K562 (cell line): Measurements from ENCODE around the gene DOCK1. TPM values are rescaled to one million over a fixed set of nuclear protein-coding genes. Genes with fewer than 3 reads are reported as not detected.

ENCODE experiments used
- FOXK2 ChIP-seq, 2 experiments: fragments of 450-650 bp; IDR thresholded peaks in 1 of 2; conservative IDR thresholded peaks in 1 of 2; 2 replicates each; pipeline ENCODE4 v1.6.1; 2016; ENCODE audit warnings: low read depth in 2 of 2, mild to moderate bottlenecking in 1 of 2
- GATAD2B ChIP-seq: fragments of 450-650 bp; IDR thresholded peaks from 2 replicates; pipeline ENCODE4 v1.6.1; 2017; ENCODE audit warnings: mild to moderate bottlenecking, borderline replicate concordance
- POLR2AphosphoS5 ChIP-seq: IDR thresholded peaks from 2 replicates; pipeline ENCODE4 v1.6.1; 2011; ENCODE audit warnings: mild to moderate bottlenecking, low read depth, low read length, moderate library complexity; ENCODE audit not compliant: control insufficient read depth, insufficient read depth
- RAD51 ChIP-seq: fragments of 450-650 bp; IDR thresholded peaks from 2 replicates; pipeline ENCODE4 v1.7.1; 2016; ENCODE audit warnings: low read depth, mild to moderate bottlenecking, borderline replicate concordance
- ZNF324 ChIP-seq: fragments of 250-450 bp; sonication (Bioruptor Pico); IDR thresholded peaks from 2 replicates; pipeline ENCODE4 v1.4.0; 2020; ENCODE audit warnings: mild to moderate bottlenecking
- polyA plus RNA-seq, 8 experiments: library from polyadenylated mRNA; depleted of rRNA in 4 of 8; stranded (reverse) in 5 of 8; unstranded in 3 of 8; fragments of >200 nt; fragmentation: Nextera tagmentation in 2 of 8; fragmentation: Illumina TruSeq in 1 of 8; extraction: Ambion mirVana in 2 of 8; extraction: Trizol in 1 of 8; gene quantifications; 2 replicates each; pipeline versions ENCODE4 v1.2.1 to v1.2.3, GENCODE V29; 2011 to 2014; ENCODE audit warnings: inconsistent platforms in 1 of 8, missing spikeins in 1 of 8
- total RNA-seq, 7 experiments: library from RNA; depleted of rRNA in 6 of 7; stranded (reverse); fragments of >200 nt in 6 of 7; fragmentation: Illumina TruSeq in 2 of 7; extraction: Trizol in 2 of 7; gene quantifications; 2 replicates each; pipeline versions ENCODE4 v1.2.1 to v1.2.3, GENCODE V29; 2011 to 2021; ENCODE audit warnings: low replicate concordance in 1 of 7
- TF ChIP-seq, protein P1 (sequence below): fragments of 450-650 bp; IDR thresholded peaks from 2 replicates; pipeline ENCODE4 v1.6.1; 2016; ENCODE audit warnings: mild to moderate bottlenecking, moderate library complexity
- TF ChIP-seq, protein P2 (sequence below): fragments of 450-650 bp; formaldehyde crosslinking; IDR thresholded peaks from 2 replicates; pipeline ENCODE4 v1.4.0; 2020; ENCODE audit warnings: mild to moderate bottlenecking, mixed read lengths
- TF ChIP-seq, protein P3 (sequence below): fragments of 250-450 bp; sonication (Bioruptor Pico); IDR thresholded peaks from 2 replicates; pipeline ENCODE4 v1.4.0; 2020; ENCODE audit warnings: borderline replicate concordance

DOCK1 gene
- total and polyA plus RNA-seq, 9 of the 15 experiments (the other 6 are each of a cell fraction or from before 2014, with no cell fraction given), result 0.31 TPM; not detected in 8

DNA sequence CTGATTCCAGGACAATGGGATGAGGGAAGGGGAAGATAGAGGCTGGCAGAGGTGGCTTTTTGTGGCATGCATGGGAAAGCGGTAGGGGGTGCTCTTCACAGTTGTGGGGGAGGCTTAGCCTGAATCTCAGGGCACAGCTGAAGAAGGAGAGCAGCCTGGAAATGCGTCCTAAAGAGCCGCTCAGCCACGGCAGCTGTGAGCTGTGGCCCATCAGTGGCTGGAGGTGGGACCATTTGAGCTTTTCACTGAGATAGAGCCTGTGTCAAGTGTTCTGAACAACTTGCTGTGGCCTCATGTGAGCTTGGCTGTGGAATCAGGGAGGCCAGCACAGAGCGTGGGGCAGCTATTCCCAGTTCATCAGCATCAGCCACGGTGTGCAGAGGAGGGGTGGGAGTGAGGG, 391.5 kb downstream of the DOCK1 start (continued):
- TF ChIP-seq, protein P1, sequence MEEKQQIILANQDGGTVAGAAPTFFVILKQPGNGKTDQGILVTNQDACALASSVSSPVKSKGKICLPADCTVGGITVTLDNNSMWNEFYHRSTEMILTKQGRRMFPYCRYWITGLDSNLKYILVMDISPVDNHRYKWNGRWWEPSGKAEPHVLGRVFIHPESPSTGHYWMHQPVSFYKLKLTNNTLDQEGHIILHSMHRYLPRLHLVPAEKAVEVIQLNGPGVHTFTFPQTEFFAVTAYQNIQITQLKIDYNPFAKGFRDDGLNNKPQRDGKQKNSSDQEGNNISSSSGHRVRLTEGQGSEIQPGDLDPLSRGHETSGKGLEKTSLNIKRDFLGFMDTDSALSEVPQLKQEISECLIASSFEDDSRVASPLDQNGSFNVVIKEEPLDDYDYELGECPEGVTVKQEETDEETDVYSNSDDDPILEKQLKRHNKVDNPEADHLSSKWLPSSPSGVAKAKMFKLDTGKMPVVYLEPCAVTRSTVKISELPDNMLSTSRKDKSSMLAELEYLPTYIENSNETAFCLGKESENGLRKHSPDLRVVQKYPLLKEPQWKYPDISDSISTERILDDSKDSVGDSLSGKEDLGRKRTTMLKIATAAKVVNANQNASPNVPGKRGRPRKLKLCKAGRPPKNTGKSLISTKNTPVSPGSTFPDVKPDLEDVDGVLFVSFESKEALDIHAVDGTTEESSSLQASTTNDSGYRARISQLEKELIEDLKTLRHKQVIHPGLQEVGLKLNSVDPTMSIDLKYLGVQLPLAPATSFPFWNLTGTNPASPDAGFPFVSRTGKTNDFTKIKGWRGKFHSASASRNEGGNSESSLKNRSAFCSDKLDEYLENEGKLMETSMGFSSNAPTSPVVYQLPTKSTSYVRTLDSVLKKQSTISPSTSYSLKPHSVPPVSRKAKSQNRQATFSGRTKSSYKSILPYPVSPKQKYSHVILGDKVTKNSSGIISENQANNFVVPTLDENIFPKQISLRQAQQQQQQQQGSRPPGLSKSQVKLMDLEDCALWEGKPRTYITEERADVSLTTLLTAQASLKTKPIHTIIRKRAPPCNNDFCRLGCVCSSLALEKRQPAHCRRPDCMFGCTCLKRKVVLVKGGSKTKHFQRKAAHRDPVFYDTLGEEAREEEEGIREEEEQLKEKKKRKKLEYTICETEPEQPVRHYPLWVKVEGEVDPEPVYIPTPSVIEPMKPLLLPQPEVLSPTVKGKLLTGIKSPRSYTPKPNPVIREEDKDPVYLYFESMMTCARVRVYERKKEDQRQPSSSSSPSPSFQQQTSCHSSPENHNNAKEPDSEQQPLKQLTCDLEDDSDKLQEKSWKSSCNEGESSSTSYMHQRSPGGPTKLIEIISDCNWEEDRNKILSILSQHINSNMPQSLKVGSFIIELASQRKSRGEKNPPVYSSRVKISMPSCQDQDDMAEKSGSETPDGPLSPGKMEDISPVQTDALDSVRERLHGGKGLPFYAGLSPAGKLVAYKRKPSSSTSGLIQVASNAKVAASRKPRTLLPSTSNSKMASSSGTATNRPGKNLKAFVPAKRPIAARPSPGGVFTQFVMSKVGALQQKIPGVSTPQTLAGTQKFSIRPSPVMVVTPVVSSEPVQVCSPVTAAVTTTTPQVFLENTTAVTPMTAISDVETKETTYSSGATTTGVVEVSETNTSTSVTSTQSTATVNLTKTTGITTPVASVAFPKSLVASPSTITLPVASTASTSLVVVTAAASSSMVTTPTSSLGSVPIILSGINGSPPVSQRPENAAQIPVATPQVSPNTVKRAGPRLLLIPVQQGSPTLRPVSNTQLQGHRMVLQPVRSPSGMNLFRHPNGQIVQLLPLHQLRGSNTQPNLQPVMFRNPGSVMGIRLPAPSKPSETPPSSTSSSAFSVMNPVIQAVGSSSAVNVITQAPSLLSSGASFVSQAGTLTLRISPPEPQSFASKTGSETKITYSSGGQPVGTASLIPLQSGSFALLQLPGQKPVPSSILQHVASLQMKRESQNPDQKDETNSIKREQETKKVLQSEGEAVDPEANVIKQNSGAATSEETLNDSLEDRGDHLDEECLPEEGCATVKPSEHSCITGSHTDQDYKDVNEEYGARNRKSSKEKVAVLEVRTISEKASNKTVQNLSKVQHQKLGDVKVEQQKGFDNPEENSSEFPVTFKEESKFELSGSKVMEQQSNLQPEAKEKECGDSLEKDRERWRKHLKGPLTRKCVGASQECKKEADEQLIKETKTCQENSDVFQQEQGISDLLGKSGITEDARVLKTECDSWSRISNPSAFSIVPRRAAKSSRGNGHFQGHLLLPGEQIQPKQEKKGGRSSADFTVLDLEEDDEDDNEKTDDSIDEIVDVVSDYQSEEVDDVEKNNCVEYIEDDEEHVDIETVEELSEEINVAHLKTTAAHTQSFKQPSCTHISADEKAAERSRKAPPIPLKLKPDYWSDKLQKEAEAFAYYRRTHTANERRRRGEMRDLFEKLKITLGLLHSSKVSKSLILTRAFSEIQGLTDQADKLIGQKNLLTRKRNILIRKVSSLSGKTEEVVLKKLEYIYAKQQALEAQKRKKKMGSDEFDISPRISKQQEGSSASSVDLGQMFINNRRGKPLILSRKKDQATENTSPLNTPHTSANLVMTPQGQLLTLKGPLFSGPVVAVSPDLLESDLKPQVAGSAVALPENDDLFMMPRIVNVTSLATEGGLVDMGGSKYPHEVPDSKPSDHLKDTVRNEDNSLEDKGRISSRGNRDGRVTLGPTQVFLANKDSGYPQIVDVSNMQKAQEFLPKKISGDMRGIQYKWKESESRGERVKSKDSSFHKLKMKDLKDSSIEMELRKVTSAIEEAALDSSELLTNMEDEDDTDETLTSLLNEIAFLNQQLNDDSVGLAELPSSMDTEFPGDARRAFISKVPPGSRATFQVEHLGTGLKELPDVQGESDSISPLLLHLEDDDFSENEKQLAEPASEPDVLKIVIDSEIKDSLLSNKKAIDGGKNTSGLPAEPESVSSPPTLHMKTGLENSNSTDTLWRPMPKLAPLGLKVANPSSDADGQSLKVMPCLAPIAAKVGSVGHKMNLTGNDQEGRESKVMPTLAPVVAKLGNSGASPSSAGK, result no peak
- TF ChIP-seq FOXK2 (conservative IDR thresholded peaks at IDR 0.05 in 1 of 2, IDR thresholded peaks at IDR 0.05 in 1 of 2; ENCODE audit: low read depth in 2 of 2), result no peak
- TF ChIP-seq, protein P2, sequence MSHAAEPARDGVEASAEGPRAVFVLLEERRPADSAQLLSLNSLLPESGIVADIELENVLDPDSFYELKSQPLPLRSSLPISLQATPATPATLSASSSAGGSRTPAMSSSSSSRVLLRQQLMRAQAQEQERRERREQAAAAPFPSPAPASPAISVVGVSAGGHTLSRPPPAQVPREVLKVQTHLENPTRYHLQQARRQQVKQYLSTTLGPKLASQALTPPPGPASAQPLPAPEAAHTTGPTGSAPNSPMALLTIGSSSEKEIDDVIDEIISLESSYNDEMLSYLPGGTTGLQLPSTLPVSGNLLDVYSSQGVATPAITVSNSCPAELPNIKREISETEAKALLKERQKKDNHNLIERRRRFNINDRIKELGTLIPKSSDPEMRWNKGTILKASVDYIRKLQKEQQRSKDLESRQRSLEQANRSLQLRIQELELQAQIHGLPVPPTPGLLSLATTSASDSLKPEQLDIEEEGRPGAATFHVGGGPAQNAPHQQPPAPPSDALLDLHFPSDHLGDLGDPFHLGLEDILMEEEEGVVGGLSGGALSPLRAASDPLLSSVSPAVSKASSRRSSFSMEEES, result no peak
- TF ChIP-seq GATAD2B, result no peak
- TF ChIP-seq ZNF324 (CRISPR knock-in tag), result no peak
- TF ChIP-seq RAD51, result no peak
- TF ChIP-seq POLR2AphosphoS5, result no peak
- TF ChIP-seq, protein P3, sequence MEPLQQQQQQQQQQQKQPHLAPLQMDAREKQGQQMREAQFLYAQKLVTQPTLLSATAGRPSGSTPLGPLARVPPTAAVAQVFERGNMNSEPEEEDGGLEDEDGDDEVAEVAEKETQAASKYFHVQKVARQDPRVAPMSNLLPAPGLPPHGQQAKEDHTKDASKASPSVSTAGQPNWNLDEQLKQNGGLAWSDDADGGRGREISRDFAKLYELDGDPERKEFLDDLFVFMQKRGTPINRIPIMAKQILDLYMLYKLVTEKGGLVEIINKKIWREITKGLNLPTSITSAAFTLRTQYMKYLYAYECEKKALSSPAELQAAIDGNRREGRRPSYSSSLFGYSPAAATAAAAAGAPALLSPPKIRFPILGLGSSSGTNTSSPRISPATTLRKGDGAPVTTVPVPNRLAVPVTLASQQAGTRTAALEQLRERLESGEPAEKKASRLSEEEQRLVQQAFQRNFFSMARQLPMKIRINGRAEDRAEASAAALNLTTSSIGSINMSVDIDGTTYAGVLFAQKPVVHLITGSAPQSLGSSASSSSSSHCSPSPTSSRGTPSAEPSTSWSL, result no peak
